Measurements from ENCODE around the gene SUDS3.
"Not testable (repeated sequence)": the region's sequence is repeated elsewhere in the genome, so short reads cannot be mapped to it uniquely, and the experiment has no call there.

Gene SUDS3

DNA sequence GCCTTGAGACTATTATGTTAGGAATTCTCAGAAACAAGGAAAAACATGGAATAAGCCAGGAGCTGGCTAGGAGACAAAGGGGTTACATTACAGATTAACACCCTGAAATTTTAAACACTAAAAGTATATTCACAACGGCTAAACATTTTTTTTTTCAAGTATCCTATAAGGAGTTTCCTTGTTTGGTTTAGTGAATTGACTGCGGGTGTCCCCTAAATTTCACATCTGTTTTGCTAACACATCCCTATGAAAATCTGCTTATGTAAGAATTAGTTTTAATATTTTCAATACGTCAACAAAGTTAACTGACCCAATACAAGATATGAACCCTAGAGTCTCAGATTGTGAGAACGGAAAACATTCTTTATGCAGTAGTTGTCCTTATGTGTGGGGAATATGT is 22.6 kb upstream of the SUDS3 start:
- TF ChIP-seq CTCF (IDR thresholded peaks at IDR 0.05; ENCODE audit: insufficient read depth, low read length, poor library complexity, severe bottlenecking): no peak
- no peak for DNase-seq (ENCODE audit: extremely low read depth, insufficient read length)
- no peaks in the 10 kb centered on the region for H3K36me3 ChIP-seq (ENCODE audit: control insufficient read depth, insufficient read depth, low read length)

DNA sequence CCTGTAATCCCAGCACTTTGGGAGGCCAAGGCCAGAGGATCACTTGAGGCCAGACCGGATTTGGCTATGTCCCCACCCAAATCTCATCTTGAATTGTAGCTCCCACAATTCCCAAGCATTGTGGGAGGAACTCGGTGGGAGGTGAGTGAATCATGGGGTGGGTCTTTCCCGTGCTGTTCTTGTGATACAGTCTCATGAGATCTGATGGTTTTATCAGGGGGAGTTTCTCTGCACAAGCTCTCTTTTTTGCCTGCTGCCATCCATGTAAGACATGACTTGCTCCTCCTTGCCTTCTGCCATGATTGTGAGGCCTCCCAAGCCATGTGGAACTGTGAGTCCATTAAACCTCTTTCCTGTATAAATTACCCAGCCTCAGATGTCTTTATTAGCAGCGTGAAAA is 21.9 kb upstream of the SUDS3 start:
- not testable (repeated sequence) for H3K27me3 ChIP-seq (replicated peaks; ENCODE audit: control insufficient read depth, insufficient read depth, low read length); H3K36me3 ChIP-seq (ENCODE audit: control insufficient read depth, insufficient read depth, low read length); DNase-seq (ENCODE audit: extremely low read depth, insufficient read length); H3K4me3 ChIP-seq (replicated peaks; ENCODE audit: low read depth, low read length)

More for the DNA sequence above, 22.6 kb upstream of the SUDS3 start:
- Histone ChIP-seq H3K27me3 (replicated peaks; ENCODE audit: control insufficient read depth, insufficient read depth, low read length) (no peaks in the 10 kb centered on the region), H3K4me3 (replicated peaks; ENCODE audit: low read depth, low read length) (no peak overlapping the region)

DNA sequence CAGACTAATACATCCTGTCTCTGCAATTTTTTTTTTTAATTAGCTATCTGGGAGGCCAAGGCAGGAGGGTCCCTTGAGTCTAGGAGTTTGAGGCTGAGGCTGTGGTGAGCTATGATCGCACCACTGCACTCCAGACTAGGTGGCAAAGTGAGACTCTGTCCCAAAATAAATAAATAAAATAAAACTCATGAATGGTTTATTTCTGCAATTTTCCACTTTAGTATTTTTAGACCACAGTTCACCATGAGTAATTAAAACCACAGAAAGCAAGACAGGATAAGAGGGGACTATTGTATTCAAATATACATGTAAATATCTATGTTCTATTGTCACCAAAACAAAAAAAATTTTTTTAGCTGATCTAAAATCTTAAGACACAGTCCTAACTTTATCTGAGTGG is 21.5 kb upstream of the SUDS3 start:
- H3K27me3 ChIP-seq (replicated peaks; ENCODE audit: control insufficient read depth, insufficient read depth, low read length): no peaks in the 10 kb centered on the region
- no peaks in the 10 kb centered on the region for H3K36me3 ChIP-seq (ENCODE audit: control insufficient read depth, insufficient read depth, low read length)
- no peak overlapping the region for H3K4me3 ChIP-seq (replicated peaks; ENCODE audit: low read depth, low read length)
- TF ChIP-seq CTCF (IDR thresholded peaks at IDR 0.05; ENCODE audit: insufficient read depth, low read length, poor library complexity, severe bottlenecking): no peak
- peak; percentile 38 for DNase-seq (ENCODE audit: extremely low read depth, insufficient read length)

GRCh38 chr12:118355843-118356242 is 20.5 kb upstream of the SUDS3 start:
- H3K27me3 ChIP-seq (replicated peaks; ENCODE audit: control insufficient read depth, insufficient read depth, low read length): no peaks in the 10 kb centered on the region
- TF ChIP-seq CTCF (IDR thresholded peaks at IDR 0.05; ENCODE audit: insufficient read depth, low read length, poor library complexity, severe bottlenecking): no peak
- no peaks in the 10 kb centered on the region for H3K36me3 ChIP-seq (ENCODE audit: control insufficient read depth, insufficient read depth, low read length)
- H3K4me3 ChIP-seq (replicated peaks; ENCODE audit: low read depth, low read length): no peak overlapping the region
- no peak for DNase-seq (ENCODE audit: extremely low read depth, insufficient read length)

GRCh38 chr12:118356809-118357256 is 19.5 kb upstream of the SUDS3 start:
- peak overlapping the region; percentile 72 for H3K4me3 ChIP-seq (replicated peaks; ENCODE audit: low read depth, low read length)
- H3K27me3 ChIP-seq (replicated peaks; ENCODE audit: control insufficient read depth, insufficient read depth, low read length): no peaks in the 10 kb centered on the region
- no peak for TF ChIP-seq CTCF (IDR thresholded peaks at IDR 0.05; ENCODE audit: insufficient read depth, low read length, poor library complexity, severe bottlenecking)
- DNase-seq (ENCODE audit: extremely low read depth, insufficient read length): peak; percentile 39
- H3K36me3 ChIP-seq (ENCODE audit: control insufficient read depth, insufficient read depth, low read length): no peaks in the 10 kb centered on the region

GRCh38 chr12:118357257-118358007 is 18.9 kb upstream of the SUDS3 start:
- H3K27me3 ChIP-seq (replicated peaks; ENCODE audit: control insufficient read depth, insufficient read depth, low read length): no peaks in the 10 kb centered on the region
- TF ChIP-seq CTCF (IDR thresholded peaks at IDR 0.05; ENCODE audit: insufficient read depth, low read length, poor library complexity, severe bottlenecking): peak; percentile 29
- DNase-seq (ENCODE audit: extremely low read depth, insufficient read length): peak; percentile 62
- peak overlapping the region; percentile 72 for H3K4me3 ChIP-seq (replicated peaks; ENCODE audit: low read depth, low read length)
- no peaks in the 10 kb centered on the region for H3K36me3 ChIP-seq (ENCODE audit: control insufficient read depth, insufficient read depth, low read length)
